NCI-H146 treated with DMSO at 0.1 percent for 48 hours (cell line): ENCODE results near the gene USP24.
"Not testable (repeated sequence)": the region's sequence is repeated elsewhere in the genome, so short reads cannot be mapped to it uniquely, and the experiment has no call there.

Source experiments
- DNase-seq: peaks from one replicate; lab custom pipeline; 2025; ENCODE audit not compliant: unreplicated experiment; lab: John Stamatoyannopoulos, UW

Gene USP24

GRCh38 chr1:55232448-55233144 lies 17.4 kb upstream of the USP24 start:
- no peak for DNase-seq

- no peak for DNase-seq
Observed at GRCh38 chr1:55231745-55232144, 16.6 kb upstream of the USP24 start.

GRCh38 chr1:55230659-55231058 lies 15.5 kb upstream of the USP24 start:
- no peak for DNase-seq

- DNase-seq = not testable (repeated sequence)
Observed at GRCh38 chr1:55229726-55230125, 14.6 kb upstream of the USP24 start.

GRCh38 chr1:55225228-55225627 lies 10.1 kb upstream of the USP24 start:
- DNase-seq = no peak

GRCh38 chr1:55224729-55225128 lies 9.6 kb upstream of the USP24 start:
- DNase-seq = no peak

GRCh38 chr1:55222152-55222551 lies 7.0 kb upstream of the USP24 start:
- no peak for DNase-seq

- no peak for DNase-seq
Observed at GRCh38 chr1:55217226-55217986, 2.2 kb upstream of the USP24 start.

- no peak for DNase-seq
Observed at GRCh38 chr1:55216096-55216495, 932 bp upstream of the USP24 start.

GRCh38 chr1:55214934-55215193 lies 300 bp downstream of the USP24 start:
- DNase-seq = peak; percentile 9

GRCh38 chr1:55214212-55214933 lies 791 bp downstream of the USP24 start:
- DNase-seq = no peak

GRCh38 chr1:55213885-55214211 lies 1.3 kb downstream of the USP24 start:
- no peak for DNase-seq

- no peak for DNase-seq
Observed at GRCh38 chr1:55213151-55213884, 1.8 kb downstream of the USP24 start.

- no peak for DNase-seq
Observed at GRCh38 chr1:55212349-55213150, 2.6 kb downstream of the USP24 start.

- no peak for DNase-seq
Observed at GRCh38 chr1:55211863-55212262, 3.3 kb downstream of the USP24 start.

GRCh38 chr1:55210990-55211801 lies 4.0 kb downstream of the USP24 start:
- DNase-seq = no peak

GRCh38 chr1:55209247-55209646 lies 5.9 kb downstream of the USP24 start:
- DNase-seq = no peak

GRCh38 chr1:55206210-55206609 lies 9.0 kb downstream of the USP24 start:
- no peak for DNase-seq

- no peak for DNase-seq
Observed at GRCh38 chr1:55204997-55205396, 10.2 kb downstream of the USP24 start.

- DNase-seq = no peak
Observed at GRCh38 chr1:55203064-55203463, 12.1 kb downstream of the USP24 start.
